ENCODE data around the gene PPT2. TPM values are rescaled to one million over a fixed set of nuclear protein-coding genes. Genes with fewer than 3 reads are reported as not detected.
"Not testable (repeated sequence)": the region's sequence is repeated elsewhere in the genome, so short reads cannot be mapped to it uniquely, and the experiment has no call there.

The PPT2 gene
- total RNA-seq, 1 experiment from 2014 or later = 11.3 TPM

GRCh38 chr6:32204268-32204715 is 50.4 kb downstream of the PPT2 start:
- DNase-seq (ENCODE audit: low read depth) = no peak

- DNase-seq (ENCODE audit: low read depth) = no peak
These were observed 55.1 kb downstream of the PPT2 start for GRCh38 chr6:32208996-32209395.

- DNase-seq (ENCODE audit: low read depth) = no peak
These were observed 56.3 kb downstream of the PPT2 start for GRCh38 chr6:32210191-32210601.

GRCh38 chr6:32211432-32211831 is 57.5 kb downstream of the PPT2 start:
- DNase-seq (ENCODE audit: low read depth) = not testable (repeated sequence)

- no peak for DNase-seq (ENCODE audit: low read depth)
These were observed 58.3 kb downstream of the PPT2 start for GRCh38 chr6:32212076-32212760.

Other genes with a start within 250 kb of the PPT2 start
- 2.9 and 3.3 TPM in 2 replicates for gene C2, start 226.4 kb upstream of the PPT2 start, total RNA-seq (2014; rRNA removed; shearing (Covaris generic))
- gene CFB, start 208.0 kb upstream of the PPT2 start, total RNA-seq (2014; rRNA removed; shearing (Covaris generic)) = 7.8 and 8.4 TPM in 2 replicates
- 201 and 228 TPM in 2 replicates for gene NELFE, start 195.2 kb upstream of the PPT2 start, total RNA-seq (2014; rRNA removed; shearing (Covaris generic))
- 60.4 and 72.3 TPM in 2 replicates for gene SKIC2, start 195.0 kb upstream of the PPT2 start, total RNA-seq (2014; rRNA removed; shearing (Covaris generic))
- 26.8 and 33.3 TPM in 2 replicates for gene DXO, start 182.0 kb upstream of the PPT2 start, total RNA-seq (2014; rRNA removed; shearing (Covaris generic))
- 4.1 and 5.6 TPM in 2 replicates for gene C4A, start 172.1 kb upstream of the PPT2 start, total RNA-seq (2014; rRNA removed; shearing (Covaris generic))
- 3.0 and 3.1 TPM in 2 replicates for gene C4B, start 139.3 kb upstream of the PPT2 start, total RNA-seq (2014; rRNA removed; shearing (Covaris generic))
- gene CYP21A2, start 115.7 kb upstream of the PPT2 start, total RNA-seq (2014; rRNA removed; shearing (Covaris generic)) = not detected in 2 replicates
- 0.10 TPM in 1 of 2 replicates, not detected in the other for gene TNXB, start 44.8 kb upstream of the PPT2 start, total RNA-seq (2014; rRNA removed; shearing (Covaris generic))
- gene ATF6B, start 25.9 kb upstream of the PPT2 start, total RNA-seq (2014; rRNA removed; shearing (Covaris generic)) = 25.3 and 30.3 TPM in 2 replicates
- 10.2 and 14.5 TPM in 2 replicates for gene FKBPL, start 23.9 kb upstream of the PPT2 start, total RNA-seq (2014; rRNA removed; shearing (Covaris generic))
- 0.12 TPM in 1 of 2 replicates, not detected in the other for gene PRRT1, start 2.2 kb upstream of the PPT2 start, total RNA-seq (2014; rRNA removed; shearing (Covaris generic))
- 0.89 and 1.6 TPM in 2 replicates for gene EGFL8, start 10.5 kb downstream of the PPT2 start, total RNA-seq (2014; rRNA removed; shearing (Covaris generic))
- 101 and 120 TPM in 2 replicates for gene AGPAT1, start 21.9 kb downstream of the PPT2 start, total RNA-seq (2014; rRNA removed; shearing (Covaris generic))
- 158 and 159 TPM in 2 replicates for gene RNF5, start 24.3 kb downstream of the PPT2 start, total RNA-seq (2014; rRNA removed; shearing (Covaris generic))
- gene AGER, start 30.1 kb downstream of the PPT2 start, total RNA-seq (2014; rRNA removed; shearing (Covaris generic)) = 0.07 and 0.15 TPM in 2 replicates
- gene PBX2, start 36.1 kb downstream of the PPT2 start, total RNA-seq (2014; rRNA removed; shearing (Covaris generic)) = 20.3 and 29.8 TPM in 2 replicates
- 12.9 and 13.9 TPM in 2 replicates for gene GPSM3, start 38.5 kb downstream of the PPT2 start, total RNA-seq (2014; rRNA removed; shearing (Covaris generic))
- 1.7 and 2.2 TPM in 2 replicates for gene NOTCH4, start 69.9 kb downstream of the PPT2 start, total RNA-seq (2014; rRNA removed; shearing (Covaris generic))
- gene TSBP1, start 217.8 kb downstream of the PPT2 start, total RNA-seq (2014; rRNA removed; shearing (Covaris generic)) = not detected in 2 replicates